ENCODE data around the gene SPARC.

DNA sequence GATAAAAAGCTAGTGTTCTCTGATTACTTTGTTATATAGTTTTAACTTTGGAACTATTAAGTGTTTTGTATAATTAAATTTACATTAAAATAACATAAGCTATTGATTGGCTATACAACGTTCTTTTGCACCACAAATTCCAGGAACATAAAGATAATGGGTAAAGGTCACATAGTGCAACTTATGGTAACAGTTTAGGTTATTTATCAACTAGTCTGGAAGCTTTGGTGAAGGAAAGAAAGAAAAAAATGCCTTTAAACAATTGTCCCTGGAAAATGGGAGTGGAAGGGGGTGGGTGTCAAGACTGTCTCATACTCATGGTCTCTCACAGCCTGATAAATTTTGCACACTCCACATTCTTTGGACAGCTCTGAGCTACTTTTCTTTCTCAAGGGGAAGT is 17.1 kb upstream of the SPARC start:
- TF ChIP-seq, protein P1, sequence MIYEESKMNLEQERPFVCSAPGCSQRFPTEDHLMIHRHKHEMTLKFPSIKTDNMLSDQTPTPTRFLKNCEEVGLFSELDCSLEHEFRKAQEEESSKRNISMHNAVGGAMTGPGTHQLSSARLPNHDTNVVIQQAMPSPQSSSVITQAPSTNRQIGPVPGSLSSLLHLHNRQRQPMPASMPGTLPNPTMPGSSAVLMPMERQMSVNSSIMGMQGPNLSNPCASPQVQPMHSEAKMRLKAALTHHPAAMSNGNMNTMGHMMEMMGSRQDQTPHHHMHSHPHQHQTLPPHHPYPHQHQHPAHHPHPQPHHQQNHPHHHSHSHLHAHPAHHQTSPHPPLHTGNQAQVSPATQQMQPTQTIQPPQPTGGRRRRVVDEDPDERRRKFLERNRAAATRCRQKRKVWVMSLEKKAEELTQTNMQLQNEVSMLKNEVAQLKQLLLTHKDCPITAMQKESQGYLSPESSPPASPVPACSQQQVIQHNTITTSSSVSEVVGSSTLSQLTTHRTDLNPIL (CRISPR knock-in tag; IDR thresholded peaks at IDR 0.05; ENCODE audit: low read depth), result no peak
- TF ChIP-seq TOX (CRISPR knock-in tag; IDR thresholded peaks at IDR 0.05; ENCODE audit: borderline replicate concordance) (no peak), GLIS3 (CRISPR knock-in tag; IDR thresholded peaks at IDR 0.05) (no peak), ZFP30 (CRISPR knock-in tag; IDR thresholded peaks at IDR 0.05) (no peak), ZC3H10 (CRISPR knock-in tag; IDR thresholded peaks at IDR 0.05) (no peak), CSDC2 (CRISPR knock-in tag; IDR thresholded peaks at IDR 0.05) (no peak)
- TF ChIP-seq, protein P2, sequence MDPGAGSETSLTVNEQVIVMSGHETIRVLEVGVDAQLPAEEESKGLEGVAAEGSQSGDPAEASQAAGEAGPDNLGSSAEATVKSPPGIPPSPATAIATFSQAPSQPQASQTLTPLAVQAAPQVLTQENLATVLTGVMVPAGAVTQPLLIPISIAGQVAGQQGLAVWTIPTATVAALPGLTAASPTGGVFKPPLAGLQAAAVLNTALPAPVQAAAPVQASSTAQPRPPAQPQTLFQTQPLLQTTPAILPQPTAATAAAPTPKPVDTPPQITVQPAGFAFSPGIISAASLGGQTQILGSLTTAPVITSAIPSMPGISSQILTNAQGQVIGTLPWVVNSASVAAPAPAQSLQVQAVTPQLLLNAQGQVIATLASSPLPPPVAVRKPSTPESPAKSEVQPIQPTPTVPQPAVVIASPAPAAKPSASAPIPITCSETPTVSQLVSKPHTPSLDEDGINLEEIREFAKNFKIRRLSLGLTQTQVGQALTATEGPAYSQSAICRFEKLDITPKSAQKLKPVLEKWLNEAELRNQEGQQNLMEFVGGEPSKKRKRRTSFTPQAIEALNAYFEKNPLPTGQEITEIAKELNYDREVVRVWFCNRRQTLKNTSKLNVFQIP (CRISPR knock-in tag; IDR thresholded peaks at IDR 0.05; ENCODE audit: borderline replicate concordance, low read depth), result no peak
